GM12891 (cell line): Measurements from ENCODE around the gene MYF6.

Experiments used
- POLR2A ChIP-seq: IDR thresholded peaks from 2 replicates; pipeline ENCODE4 v1.6.1; 2011; ENCODE audit warnings: low read depth, low read length, control low read depth
- POLR2AphosphoS5 ChIP-seq: IDR thresholded peaks from 2 replicates; pipeline ENCODE4 v1.6.1; 2011; ENCODE audit warnings: low read depth, low read length, control low read depth
- POU2F2 ChIP-seq: IDR thresholded peaks from 2 replicates; pipeline ENCODE4 v1.6.1; 2011; ENCODE audit warnings: low read depth, mild to moderate bottlenecking, control low read depth, low read length, moderate library complexity
- SPI1 ChIP-seq: IDR thresholded peaks from 2 replicates; pipeline ENCODE4 v1.6.1; 2011; ENCODE audit warnings: low read depth, low read length, control low read depth
- TAF1 ChIP-seq: IDR thresholded peaks from 2 replicates; pipeline ENCODE4 v1.6.1; 2011; ENCODE audit warnings: low read depth, low read length, control low read depth

- no peak for TF ChIP-seq POLR2A
- TF ChIP-seq TAF1, result no peak
- no peak for TF ChIP-seq POLR2AphosphoS5
- TF ChIP-seq POU2F2, result no peak
- TF ChIP-seq SPI1, result no peak
Observed at GRCh38 chr12:80709811-80710726, 2.6 kb downstream of the MYF6 start.
